Esophagus squamous epithelium (tissue), 5 donors: ENCODE results near the gene TRPC6. TPM values are rescaled to one million over a fixed set of nuclear protein-coding genes. Genes with fewer than 3 reads are reported as not detected.

Experiments used
- DNase-seq: peaks from one replicate; lab custom pipeline; 2025; lab: John Stamatoyannopoulos, UW
- H3K27ac ChIP-seq, 4 donors: fragments of 200-600 bp; sonication (generic); one replicate each; pipeline ENCODE4 v1.5.1; 2016 to 2019; ENCODE audit warnings: mild to moderate bottlenecking in 1 of 4
- H3K27me3 ChIP-seq, 4 donors: fragments of 200-600 bp; sonication (generic); 1 replicate in 3 of 4; 2 replicates in 1 of 4; pipeline versions ENCODE4 v1.5.1 to v1.6.0; 2017 to 2021; ENCODE audit warnings: antibody characterized with exemption in 1 of 4
- H3K36me3 ChIP-seq, 3 donors: fragments of 200-600 bp; sonication (generic); one replicate each; pipeline ENCODE4 v1.5.1; 2016 to 2019
- H3K4me1 ChIP-seq, 3 donors: fragments of 200-600 bp; sonication (generic); one replicate each; pipeline ENCODE4 v1.5.1; 2017 to 2019
- H3K4me3 ChIP-seq, 4 donors: fragments of 200-600 bp; sonication (generic); 1 replicate in 3 of 4; 2 replicates in 1 of 4; pipeline ENCODE4 v1.5.1; 2016 to 2019; ENCODE audit warnings: mild to moderate bottlenecking in 2 of 4, moderate library complexity in 1 of 4
- H3K9me3 ChIP-seq, 3 donors: fragments of 200-600 bp; sonication (generic); one replicate each; pipeline ENCODE4 v1.5.1; 2016 to 2019
- CTCF ChIP-seq, 6 experiments: fragments of 450-650 bp in 4 of 6; fragments of 200-600 bp in 2 of 6; sonication (generic) in 2 of 6; IDR thresholded peaks; one replicate each; pipeline ENCODE4 v1.5.1; 2016 to 2019; ENCODE audit warnings: antibody characterized with exemption in 6 of 6, mild to moderate bottlenecking in 4 of 6, moderate library complexity in 4 of 6
- POLR2A ChIP-seq, 4 donors: fragments of 450-650 bp; IDR thresholded peaks; one replicate each; pipeline ENCODE4 v1.6.1; 2017; ENCODE audit warnings: antibody characterized with exemption in 4 of 4, mild to moderate bottlenecking in 4 of 4, moderate library complexity in 3 of 4
- WGBS, 2 donors: methylation state at CpG; one replicate each; pipeline ENCODE4 v1.1.5; 2018; 5-methylcytosine and 5-hydroxymethylcytosine counted together
- intact Hi-C: fragments of 100-400 bp; cut with DNase I; formaldehyde crosslinking; loops from one replicate; pipeline ENCODE4 v1.15.0; 2022
- total RNA-seq, 4 donors: library from RNA; depleted of rRNA; stranded (reverse); fragments of >200 nt; gene quantifications; one replicate each; pipeline ENCODE4 v1.1.0, GENCODE V29; 2016
- donor health status: DM: yes; HTN: yes; CAD: no.

The TRPC6 gene
- total RNA-seq, 4 donors from 2014 or later = 1.2 to 15.4 (median 1.6) TPM

GRCh38 chr11:101582236-101582988 is 1.4 kb downstream of the TRPC6 start:
- Histone ChIP-seq H3K4me1 (peaks cover 0 to 22% (median 8%) of the 10 kb centered on the region in 3 donors), H3K27me3 (peaks cover 0 to 40% (median 0%) of the 10 kb centered on the region in 4 donors), H3K9me3 (no peaks in the 10 kb centered on the region), H3K4me3 (peak overlapping the region; percentile 50 to 78 (median 59)), H3K27ac (peak overlapping the region; percentile 74 to 87 (median 82)), H3K36me3 (no peaks in the 10 kb centered on the region)
- TF ChIP-seq POLR2A (IDR thresholded peaks at IDR 0.05) (no peak), CTCF (IDR thresholded peaks at IDR 0.05) (no peak)
- intact Hi-C loops = no loop called here
- no peak for DNase-seq
- WGBS, 2 donors = 15 to 43% methylated on average over 11 to 19 of the region's 35 CpGs

- Histone ChIP-seq H3K4me1 (peaks cover 0 to 7% (median 0%) of the 10 kb centered on the region in 3 donors), H3K27me3 (peaks cover 0 to 12% (median 0%) of the 10 kb centered on the region in 4 donors), H3K36me3 (no peaks in the 10 kb centered on the region), H3K4me3 (no peak overlapping the region), H3K9me3 (no peaks in the 10 kb centered on the region), H3K27ac (no peak overlapping the region)
- 82 to 88% methylated on average over 6 of the region's 6 CpGs for WGBS, 2 donors
- intact Hi-C loops = no loop called here
- TF ChIP-seq CTCF (IDR thresholded peaks at IDR 0.05) (no peak), POLR2A (IDR thresholded peaks at IDR 0.05) (no peak)
- no peak for DNase-seq
Observed at GRCh38 chr11:101577461-101577860, 6.3 kb downstream of the TRPC6 start.

- Histone ChIP-seq H3K4me1 (peaks cover 0 to 4% (median 0%) of the 10 kb centered on the region in 3 donors), H3K27me3 (peaks cover 0 to 2% (median 0%) of the 10 kb centered on the region in 4 donors), H3K36me3 (no peaks in the 10 kb centered on the region), H3K4me3 (no peak overlapping the region), H3K9me3 (no peaks in the 10 kb centered on the region), H3K27ac (no peak overlapping the region)
- no peak for DNase-seq
- intact Hi-C loops = no loop called here
- TF ChIP-seq CTCF (IDR thresholded peaks at IDR 0.05) (no peak), POLR2A (IDR thresholded peaks at IDR 0.05) (no peak)
Observed at GRCh38 chr11:101576456-101576855, 7.4 kb downstream of the TRPC6 start.

- H3K27me3 ChIP-seq = no peaks in the 10 kb centered on the region
- no peak for TF ChIP-seq POLR2A (IDR thresholded peaks at IDR 0.05)
- TF ChIP-seq CTCF (IDR thresholded peaks at IDR 0.05) = no peak
- no peaks in the 10 kb centered on the region for H3K36me3 ChIP-seq
- intact Hi-C loops = no loop called here
- no peak overlapping the region for H3K4me3 ChIP-seq
- no peak for DNase-seq
- H3K9me3 ChIP-seq = no peaks in the 10 kb centered on the region
- 13 to 16% methylated on average over 1 of the region's 1 CpG for WGBS, 2 donors
- peaks cover 0 to 4% (median 0%) of the 10 kb centered on the region in 3 donors for H3K4me1 ChIP-seq
- no peak overlapping the region for H3K27ac ChIP-seq
Observed at GRCh38 chr11:101574886-101575285, 8.9 kb downstream of the TRPC6 start.

- Histone ChIP-seq H3K9me3 (no peaks in the 10 kb centered on the region), H3K27ac (no peak overlapping the region), H3K4me1 (no peaks in the 10 kb centered on the region), H3K4me3 (no peak overlapping the region), H3K36me3 (no peaks in the 10 kb centered on the region), H3K27me3 (no peaks in the 10 kb centered on the region)
- 20% methylated on average over 1 of the region's 5 CpGs; no CpG with 5 or more reads in 1 of the 2 donors for WGBS, 2 donors
- no peak for TF ChIP-seq CTCF (IDR thresholded peaks at IDR 0.05)
- TF ChIP-seq POLR2A (IDR thresholded peaks at IDR 0.05) = no peak
- intact Hi-C loops = no loop called here
- DNase-seq = no peak
Observed at GRCh38 chr11:101567071-101567470, 16.7 kb downstream of the TRPC6 start.
